D341Med (cell line): Measurements from ENCODE around the gene IGHMBP2.
A peak's percentile ranks its signal among the peaks of the same experiment; 100 is the strongest.

Experiments
- DNase-seq: peaks from one replicate; pipeline ENCODE4 v3.0.0; 2012; ENCODE audit warnings: low spot score

The IGHMBP2 gene

DNA sequence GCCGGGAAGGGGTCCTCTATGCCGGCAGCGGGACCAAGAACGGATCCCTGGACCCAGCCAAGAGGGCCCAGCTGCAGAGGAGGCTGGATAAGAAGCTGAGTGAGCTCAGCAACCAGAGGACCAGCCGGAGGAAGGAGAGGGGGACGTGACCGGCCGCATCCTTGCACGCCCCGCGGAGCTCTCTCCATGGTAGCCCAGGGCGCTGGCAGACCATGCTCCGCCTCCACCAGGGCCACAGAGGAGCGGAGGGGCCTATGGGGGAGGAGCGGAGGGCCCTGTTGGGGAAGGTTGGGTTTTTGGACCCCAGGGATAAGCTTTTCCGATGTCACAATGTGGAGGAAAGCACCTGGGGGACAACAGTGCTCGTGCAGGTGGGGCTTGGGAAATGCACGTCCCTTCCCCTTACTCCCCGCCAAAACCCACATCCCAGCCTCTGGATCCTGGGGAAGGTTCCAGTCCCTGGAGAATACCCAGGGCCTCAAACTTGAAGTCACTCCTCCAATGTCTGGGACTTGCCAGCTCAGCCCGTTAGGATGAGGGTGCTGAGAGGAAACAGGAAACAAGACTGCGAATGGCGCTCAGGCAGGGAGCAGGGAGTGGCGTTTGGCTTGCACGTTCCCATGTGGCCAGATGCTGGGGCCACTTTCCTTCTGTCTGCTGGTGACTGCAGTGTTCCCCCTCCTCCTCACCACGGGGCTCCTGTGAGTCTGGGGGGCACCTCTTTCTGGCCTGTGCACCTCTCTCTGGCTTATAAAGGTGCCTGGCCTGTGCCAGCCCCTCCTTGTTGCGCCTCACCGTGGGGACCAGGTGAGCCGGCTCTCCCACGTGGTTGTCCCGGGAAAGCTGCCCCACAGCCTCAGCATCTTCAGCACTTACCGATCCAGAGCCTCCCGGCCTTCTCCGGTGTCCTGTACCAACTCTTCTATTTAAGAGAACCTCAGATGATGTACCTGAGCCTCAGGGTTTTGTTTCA, 36.2 kb downstream of the IGHMBP2 start:
- DNase-seq, result peak; percentile 15

DNA sequence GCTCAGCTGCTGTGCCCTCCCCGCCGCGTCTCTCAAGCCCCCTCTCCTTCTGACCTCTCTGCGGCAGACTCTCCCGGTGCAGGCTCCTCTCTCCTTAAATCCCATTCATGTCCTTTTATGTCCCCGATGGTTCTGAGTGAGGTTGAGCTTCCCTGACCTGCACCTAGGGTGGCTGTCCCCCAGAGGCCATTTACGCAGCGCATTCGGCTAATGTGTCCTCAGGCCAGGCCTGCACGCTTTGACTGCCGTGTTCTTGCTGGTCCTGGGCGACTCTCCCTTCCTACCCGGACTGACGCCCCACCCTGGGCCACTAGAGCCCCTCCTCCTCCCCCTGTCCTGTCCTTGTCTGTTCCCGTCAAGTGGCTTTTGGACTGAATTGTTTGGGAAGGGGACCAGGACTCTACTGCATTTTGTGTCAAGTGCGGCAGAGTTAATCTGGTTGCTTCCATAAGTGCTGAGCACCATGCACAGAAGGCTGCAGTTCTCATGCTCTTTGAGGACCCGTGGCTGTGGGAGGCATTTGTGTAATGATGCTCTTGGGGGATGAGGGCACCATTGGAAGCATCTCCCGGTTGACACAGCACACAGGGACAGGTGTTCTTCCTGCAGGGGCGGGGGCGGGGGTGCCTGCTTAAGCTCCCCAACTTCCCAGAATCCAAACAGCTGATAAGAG, 37.1 kb downstream of the IGHMBP2 start:
- DNase-seq, result peak; percentile 20

DNA sequence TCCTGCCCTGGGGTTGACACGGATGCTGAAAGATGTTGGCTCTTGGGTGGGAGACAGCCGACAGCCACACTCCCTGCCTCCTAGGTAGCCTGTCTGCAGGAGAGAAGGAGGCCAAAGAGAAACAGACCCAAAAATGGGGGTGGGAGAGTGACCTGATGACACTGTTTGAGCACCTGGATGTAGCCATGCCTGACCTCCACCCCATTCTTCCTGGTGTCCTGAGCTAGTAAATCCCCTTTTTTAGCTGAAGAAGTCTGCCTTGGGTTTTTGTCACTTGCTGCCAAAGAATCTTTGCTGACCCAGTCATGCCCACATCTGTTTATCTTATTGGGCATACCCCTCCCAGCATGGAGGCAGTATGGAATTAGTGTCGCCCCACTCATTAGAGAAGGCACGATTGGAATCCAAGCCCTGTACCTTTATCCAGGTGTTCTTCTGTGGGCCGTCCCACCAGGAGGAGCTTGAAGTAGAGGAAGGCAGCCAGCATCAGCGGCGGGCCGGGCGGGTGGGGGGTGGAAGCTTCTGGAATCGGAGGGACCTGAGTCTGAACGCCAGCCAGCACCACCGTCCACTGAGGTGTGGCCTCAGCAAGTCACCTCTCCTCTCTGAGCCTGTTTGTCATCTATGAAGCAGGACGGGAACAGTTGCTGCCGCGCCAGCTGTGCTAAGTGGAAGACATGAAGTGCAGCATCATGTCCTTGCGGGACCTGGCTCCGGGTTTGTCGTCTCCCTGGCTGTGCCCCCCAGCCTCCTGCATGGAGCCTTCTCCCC, 37.8 kb downstream of the IGHMBP2 start:
- DNase-seq, result peak; percentile 25

DNA sequence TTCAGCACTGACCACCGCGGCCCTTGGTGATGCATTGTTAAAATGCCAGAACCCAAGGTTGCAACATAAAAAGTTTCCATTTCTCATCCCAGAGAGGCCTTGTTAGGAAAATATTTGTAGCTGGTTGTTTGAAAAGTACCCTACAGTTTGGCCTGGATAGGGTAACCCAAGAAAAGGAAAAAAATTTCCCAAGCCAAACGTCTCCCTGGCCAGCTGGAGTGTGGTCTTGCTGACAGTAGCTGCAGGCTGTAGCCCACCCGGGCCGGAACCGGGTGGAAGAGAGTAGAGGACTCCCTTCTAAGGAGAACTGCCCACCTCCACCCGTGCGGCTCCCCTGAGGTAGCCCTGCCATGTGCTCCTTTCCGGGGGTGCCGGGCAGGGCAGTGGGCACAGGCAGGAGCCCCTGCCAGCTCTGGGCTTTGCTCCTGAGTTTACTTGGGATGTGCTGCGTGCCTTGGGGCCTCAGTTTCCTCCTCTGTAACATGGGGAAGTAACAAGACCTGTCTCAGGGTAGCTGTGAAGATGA, 38.5 kb downstream of the IGHMBP2 start:
- DNase-seq, result peak; percentile 22

DNA sequence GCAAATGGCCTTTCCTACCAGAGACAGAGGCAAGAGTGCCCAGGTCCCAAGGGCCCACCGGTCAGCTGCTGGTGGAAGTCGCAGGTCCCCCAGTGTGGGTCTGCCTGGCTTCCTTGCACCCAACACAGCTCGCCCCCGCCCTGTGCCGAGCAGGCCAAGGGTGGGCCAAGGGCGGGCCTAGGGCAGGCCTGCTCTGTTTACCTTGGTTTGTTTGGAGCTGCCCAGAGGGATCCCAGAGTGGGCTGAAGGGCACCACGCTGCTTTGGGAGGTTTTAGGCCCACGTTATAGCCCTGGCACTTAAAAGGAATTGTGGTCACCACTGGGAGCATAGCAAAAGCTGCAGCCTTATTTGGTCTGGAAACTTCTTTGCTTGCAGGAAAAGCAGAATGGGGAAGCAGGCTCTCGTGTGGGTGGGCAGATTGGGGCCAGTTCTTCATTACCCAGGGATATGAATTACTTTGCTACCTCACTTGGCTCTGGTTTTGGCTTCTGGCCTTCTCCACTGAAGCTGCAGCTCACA, 39.1 kb downstream of the IGHMBP2 start:
- DNase-seq, result peak; percentile 23

DNA sequence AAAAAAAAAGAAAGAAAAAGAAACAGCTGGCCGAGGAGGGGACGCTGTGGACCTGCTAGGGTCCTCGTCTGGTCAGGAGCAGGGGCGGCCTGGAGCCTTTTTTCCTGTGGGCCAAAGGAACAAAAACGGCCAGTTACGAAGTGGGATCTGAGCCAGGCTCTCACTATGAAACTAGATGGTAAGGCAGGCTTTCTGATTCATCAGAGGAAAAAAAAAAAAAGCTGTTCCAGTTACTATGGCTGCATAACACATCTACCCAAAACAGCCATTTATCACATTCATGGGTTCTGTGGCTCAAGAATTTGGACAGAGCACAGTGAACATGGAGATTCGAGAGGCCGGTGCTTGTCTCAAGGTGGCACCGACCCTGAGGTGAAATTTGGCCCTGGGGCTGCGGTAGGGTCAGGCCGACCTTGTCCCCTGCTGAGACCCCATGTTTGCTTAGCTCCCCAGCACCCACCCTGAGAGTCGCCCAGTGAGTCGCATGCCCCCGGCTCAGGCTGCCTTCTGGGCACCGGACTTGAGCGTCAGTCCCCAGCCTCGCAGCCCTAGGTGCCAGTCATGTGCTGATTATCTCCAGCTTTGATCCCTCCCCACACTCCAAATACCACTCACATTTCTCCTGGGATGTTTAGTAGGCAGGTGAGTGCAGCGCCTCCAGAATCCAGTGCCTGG, 42.9 kb downstream of the IGHMBP2 start:
- no peak for DNase-seq

DNA sequence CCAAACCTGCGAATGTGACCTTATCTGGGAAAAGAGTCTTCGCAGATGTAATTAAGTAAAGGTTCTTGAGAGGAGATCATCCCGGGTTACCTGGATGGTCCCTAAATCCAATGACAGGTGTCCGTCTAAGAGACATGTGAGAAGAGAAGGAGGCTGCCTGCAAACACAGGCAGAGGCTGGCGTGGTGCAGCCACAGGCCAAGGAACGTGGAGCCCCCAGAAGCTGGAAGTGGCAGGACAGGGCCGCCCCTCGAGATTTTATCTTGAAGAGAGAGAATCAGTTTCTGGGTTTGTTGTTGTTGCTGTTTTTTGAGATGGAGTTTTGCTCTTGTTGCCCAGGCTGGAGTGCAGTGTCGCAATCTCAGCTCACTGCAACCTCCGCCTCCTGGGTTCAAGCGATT, 43.5 kb downstream of the IGHMBP2 start:
- DNase-seq, result no peak

DNA sequence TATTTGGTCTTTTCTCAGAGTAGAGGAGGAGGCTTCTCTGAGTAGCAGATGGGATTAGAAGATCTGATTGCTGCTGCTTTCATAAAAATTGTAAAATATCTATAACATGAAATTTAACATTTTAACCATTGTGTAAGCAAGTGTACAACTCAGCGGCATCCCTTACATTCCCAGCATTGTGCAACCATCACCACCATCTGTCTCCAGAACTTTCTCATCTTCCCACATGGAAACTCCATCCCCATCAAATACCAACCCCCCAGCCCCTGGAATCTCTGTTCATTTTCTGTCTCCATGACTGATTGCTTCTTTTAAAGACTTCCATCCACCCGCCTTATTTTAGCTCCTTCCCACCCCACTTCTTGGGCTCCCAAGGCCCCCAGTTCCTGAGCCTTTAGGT, 44.8 kb downstream of the IGHMBP2 start:
- no peak for DNase-seq

DNA sequence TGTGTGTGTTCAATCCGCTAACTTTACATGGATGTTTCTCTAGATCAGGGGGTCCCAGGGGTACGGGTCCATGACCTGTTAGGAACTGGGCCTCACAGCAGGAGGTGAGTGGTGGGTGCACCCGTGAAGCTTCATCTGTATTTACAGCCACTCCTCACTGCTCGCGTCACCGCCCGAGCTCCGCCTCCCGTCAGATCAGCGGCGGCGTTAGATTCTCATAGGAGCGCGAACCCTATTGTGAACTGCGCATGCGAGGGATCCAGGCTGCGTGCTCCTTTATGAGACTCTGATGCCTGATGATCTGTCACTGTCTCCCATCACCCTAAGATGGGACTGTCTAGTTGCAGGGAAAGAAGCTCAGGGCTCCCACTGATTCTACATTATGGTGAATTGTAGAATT, 45.2 kb downstream of the IGHMBP2 start:
- no peak for DNase-seq

DNA sequence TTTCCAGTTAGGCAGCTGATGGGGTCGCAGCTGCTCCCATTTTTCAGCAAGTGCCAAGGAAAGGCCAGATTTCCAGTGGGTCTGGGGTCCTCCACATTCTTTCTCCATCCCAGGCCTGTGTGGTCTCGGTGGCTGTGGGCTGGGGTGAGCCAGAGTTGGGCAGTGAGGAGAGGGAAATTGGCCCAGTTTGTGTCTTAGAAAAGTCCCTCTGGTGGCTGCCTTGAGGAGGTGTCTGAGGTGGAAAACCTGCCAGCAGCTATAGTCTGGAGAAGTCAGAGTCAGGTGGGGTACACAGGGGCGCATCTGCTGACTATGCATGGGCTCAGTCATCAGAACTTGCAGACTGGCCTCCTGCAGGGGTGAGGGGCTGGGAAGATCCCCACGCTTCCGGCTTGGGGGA, 46.6 kb downstream of the IGHMBP2 start:
- peak; percentile 63 for DNase-seq

DNA sequence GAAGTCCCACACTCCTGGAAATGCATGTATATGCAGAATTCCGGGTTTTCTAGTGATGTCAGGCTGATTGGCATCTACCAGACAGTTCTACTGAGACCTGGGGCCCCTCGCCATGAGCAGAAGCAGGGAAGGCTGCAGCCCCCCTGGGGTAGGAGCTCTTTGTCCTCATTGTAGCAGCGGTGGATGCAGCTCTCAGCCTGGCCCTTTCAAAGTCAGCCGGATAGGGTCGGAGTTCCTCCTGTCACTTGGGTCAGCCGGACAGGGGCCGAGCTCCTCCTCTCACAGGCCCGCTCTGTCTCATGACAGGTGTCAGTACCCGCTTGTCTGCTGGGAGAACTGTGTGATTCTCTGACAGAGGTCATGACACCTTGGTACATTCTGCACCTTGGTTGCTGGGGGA, 47.1 kb downstream of the IGHMBP2 start:
- no peak for DNase-seq

DNA sequence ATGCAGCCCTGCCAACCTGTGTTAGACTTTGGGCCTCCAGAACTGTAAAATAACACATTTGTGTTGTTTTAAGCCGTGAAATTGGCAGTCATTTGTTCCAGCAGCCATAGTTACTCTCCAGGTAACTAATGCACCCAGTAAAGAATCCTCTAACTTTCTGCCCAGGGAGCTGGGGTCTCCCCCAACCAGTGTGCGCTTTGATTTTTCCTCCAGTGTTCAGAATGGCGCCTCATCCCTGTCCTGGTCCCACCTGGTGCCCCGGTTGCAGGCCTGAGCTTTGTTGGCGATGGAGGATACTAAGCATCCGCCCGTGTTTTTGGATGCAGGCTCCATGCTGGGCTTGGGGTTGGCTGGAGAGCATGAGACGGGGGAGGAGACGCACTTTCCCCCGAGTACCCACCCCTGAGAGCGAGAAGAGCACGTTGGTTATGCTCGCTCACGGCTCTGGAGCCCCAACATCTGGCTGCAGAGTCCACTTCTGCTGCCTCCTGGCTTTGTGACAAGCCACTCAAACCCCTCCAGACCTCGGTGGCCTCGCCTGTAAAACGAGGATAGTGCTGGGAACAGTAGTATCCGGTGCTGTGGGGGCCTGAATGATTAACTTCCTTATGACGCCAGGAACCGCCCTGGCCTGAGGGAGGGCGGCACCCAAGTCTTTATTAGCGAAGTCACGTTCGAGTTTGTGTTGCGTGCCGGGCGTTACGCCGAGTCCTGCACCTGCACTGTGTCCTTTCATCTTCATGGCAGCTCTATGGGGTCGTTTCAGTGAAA, 51.3 kb downstream of the IGHMBP2 start:
- DNase-seq, result no peak

DNA sequence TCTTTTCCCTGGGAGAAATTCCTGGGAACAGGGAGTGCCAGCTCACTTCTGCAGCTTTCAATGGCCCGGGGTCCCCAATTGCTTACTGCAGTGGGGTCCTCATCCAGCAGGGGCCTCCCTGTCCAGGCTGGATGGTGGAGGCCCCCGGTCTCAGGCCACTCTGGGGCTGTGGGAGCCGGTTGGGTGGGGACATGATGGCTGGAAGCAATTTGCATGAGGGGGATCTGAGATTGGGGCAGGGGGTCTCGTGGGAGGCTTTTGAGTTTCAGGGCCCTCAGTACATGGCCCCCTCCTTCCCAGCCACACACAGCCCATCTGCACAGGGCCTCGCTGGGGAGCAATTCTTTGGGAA, 51.9 kb downstream of the IGHMBP2 start:
- no peak for DNase-seq

DNA sequence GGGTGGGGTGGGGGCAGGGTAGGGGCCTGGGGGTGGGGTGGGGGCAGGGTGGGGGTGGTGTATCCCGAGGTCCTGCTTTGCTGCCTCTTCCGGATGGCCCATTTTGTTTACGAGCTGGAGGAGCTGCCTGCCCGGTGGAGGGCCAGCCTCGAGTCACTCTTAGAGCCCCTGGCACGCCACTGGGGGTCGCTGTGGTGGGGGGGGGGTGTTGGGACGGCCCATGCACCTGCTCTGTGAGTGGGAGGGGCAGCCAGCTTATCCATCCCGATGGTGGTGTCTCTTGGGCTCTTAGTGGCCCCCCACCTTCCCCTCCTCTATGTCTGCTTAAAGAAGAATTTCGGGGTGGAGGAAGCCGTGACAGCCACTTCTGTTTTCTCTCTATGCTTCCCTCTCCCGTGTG, 52.5 kb downstream of the IGHMBP2 start:
- DNase-seq, result no peak

DNA sequence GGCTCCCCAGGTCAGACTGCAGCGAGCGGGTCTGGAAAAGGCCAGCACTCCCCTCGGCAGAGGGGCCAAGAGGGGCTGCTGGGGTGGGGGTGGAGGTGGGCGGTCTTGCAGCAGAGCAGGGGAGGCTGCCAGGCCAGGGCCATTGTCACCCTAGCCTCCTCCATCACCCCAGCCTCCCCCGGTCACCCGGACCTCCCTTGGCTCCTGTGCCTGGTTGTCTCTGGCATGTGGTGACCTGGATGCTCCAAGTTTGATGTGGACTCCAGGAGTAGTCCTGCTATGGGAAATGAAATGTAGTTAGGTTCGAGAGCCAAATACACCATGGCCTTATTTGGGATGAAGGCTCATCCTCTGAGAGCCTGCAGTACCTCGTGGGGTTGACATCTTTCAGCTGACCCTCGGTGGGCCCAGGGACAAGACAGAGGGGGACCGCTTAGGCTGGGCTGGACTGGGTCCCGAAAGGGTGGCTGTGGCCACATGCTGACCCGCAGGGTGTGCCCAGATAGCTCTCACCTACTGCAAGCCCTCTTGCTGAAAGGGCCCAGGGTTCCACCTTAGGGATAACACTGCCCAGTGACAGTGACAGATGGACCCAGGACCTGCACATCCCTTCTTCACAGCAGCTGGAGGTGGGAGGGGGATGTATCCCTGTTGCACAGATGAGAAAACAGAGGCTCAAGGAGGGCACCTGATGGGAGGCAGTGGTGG, 53.0 kb downstream of the IGHMBP2 start:
- DNase-seq, result no peak

DNA sequence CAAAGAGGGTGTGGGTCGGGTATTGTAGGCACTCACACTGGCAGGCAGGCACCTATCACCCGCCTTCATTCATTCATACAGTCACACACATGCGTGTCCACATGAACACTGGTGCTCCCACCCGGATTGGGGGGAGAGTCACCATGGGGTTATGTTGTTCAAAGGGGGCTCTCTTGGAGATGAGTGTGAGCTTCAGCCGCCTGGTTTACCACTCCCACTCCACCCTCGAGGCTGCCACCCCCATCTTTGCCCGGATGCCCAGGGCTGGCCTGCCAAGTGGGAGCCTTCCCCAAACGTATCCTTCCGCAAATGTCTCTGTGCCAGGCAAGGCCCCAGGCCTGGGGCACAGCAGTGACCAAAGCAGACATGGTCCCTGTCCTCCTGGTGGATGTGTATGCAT, 54.5 kb downstream of the IGHMBP2 start:
- DNase-seq, result no peak

DNA sequence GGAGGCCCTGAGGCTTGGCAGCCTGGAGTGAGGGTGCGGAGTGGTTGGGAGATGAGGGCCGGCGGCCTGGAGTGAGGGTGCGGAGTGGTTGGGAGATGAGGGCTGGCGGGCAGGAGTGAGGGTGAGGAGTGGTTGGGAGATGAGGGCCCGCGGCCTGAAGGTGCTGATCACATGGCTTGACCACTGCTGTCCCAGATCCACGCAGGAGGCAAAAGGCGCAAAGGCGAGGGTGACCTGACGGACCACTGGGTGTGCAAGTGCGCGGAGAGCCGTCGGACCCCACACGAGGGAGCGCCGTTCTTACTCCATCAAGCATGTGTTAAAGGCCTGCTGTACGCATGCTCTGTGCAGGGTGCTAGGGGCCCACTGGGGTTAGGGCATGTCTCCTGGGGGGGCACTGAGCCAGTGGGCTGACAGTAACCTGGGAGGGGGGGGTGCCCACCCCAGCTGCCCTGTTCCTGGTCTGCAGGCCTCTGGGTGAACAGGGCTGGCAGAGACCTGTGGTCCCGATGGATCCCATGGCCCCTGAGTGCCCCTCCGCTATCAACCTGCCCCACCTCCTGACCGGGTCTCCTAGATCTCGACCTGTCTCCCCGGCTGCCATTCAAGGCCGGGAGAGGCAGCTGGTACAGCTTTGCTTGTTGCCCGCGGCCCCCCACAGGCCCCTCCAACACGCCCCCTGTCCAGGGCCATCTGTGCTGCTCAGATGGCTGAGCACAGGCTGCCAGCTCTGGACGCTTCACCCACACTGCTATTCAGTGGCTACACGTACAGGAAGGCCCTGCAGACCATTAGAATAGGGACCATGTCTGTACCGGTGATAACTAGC, 56.0 kb downstream of the IGHMBP2 start:
- DNase-seq, result peak; percentile 21

DNA sequence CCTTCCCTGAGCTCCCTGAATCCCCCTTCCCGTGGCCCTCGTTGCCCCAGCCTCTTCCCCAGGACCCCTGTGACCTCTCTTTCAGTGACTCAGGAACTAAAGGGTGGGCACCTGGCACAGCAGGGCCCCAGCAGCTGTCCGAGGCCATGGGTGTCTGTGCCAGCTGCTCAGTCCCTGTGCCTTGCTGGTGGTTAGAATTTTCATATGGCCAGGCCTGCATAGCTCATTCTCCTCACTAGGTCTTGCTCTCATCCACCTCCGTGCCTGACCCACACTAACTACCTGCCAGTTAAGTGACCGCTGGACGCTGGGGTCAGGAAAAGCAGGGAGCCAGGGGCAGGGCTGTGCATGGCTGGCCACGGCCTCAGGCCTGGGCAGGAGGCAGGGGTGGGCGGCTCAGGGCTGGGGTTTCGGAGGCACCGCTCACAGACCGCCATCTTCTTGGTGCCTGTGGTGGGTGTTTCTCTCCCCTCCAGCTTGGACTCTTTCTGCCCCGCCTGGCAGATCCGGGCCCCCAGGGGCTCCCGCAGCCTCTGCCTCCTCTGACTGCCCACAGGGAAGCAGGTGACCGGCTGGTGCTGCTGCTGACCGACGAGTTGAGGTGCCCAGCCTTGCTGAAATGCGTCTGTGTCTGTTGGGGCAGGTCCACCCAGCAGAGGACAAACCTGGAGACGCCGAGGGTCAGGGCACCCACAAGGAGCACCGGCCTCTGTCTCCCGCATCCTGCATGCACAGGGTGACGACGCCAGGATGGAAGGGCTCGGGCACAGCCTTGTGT, 56.8 kb downstream of the IGHMBP2 start:
- peak; percentile 16 for DNase-seq
